WTC11 (cell line): ENCODE data around the gene TRIM58. TPM values are rescaled to one million over a fixed set of nuclear protein-coding genes. Genes with fewer than 3 reads are reported as not detected.

Experiments used
- ATAC-seq: fragments of 200-7000 bp; cut with Tn5 transposase; 2 replicates; pipeline ENCODE4 v1.10.0; 2021; ENCODE audit warnings: mild to moderate bottlenecking, moderate library complexity
- CTCF ChIA-PET: fragments of 300-600 bp; sonication (Branson Sonifier 250); formaldehyde crosslinking; loops from one replicate; lab custom pipeline; 2021; ENCODE audit warnings: antibody characterized with exemption; lab: Charles Lee
- POLR2A ChIA-PET: fragments of 350-600 bp; sonication (Branson Sonifier 250); formaldehyde crosslinking; loops from one replicate; lab custom pipeline; 2021; ENCODE audit warnings: antibody characterized with exemption; lab: Charles Lee
- DNase-seq: peaks from one replicate; pipeline ENCODE4 v3.0.0; 2021; ENCODE audit warnings: low spot score
- H3K27ac Mint-ChIP-seq: 2 replicates; pipeline ENCODE4 v1.8.0; 2021; ENCODE audit warnings: mixed read lengths
- H3K27me3 Mint-ChIP-seq: 2 replicates; pipeline ENCODE4 v1.8.0; 2021; ENCODE audit warnings: low read depth, mild to moderate bottlenecking, moderate library complexity, mixed read lengths
- H3K36me3 Mint-ChIP-seq: 2 replicates; pipeline ENCODE4 v1.8.0; 2021; ENCODE audit warnings: mixed read lengths
- H3K4me1 Mint-ChIP-seq: 2 replicates; pipeline ENCODE4 v1.8.0; 2022; ENCODE audit warnings: mixed read lengths
- H3K4me3 Mint-ChIP-seq: 2 replicates; pipeline ENCODE4 v1.8.0; 2021; ENCODE audit warnings: mild to moderate bottlenecking, moderate library complexity, mixed read lengths
- H3K9me3 Mint-ChIP-seq: 2 replicates; pipeline ENCODE4 v1.8.0; 2021; ENCODE audit warnings: mixed read lengths
- EMX1 ChIP-seq: fragments of 250-450 bp; sonication (Bioruptor Pico); IDR thresholded peaks from 2 replicates; pipeline ENCODE4 v1.8.0; 2021; ENCODE audit warnings: mild to moderate bottlenecking
- ESRRA ChIP-seq: sonication (generic); formaldehyde crosslinking; IDR thresholded peaks from 2 replicates; pipeline ENCODE4 v1.8.1; 2022; ENCODE audit warnings: mild to moderate bottlenecking, missing genetic modification reagents, borderline replicate concordance
- ETV6 ChIP-seq: sonication (generic); formaldehyde crosslinking; IDR thresholded peaks from 2 replicates; pipeline ENCODE4 v1.8.1; 2022; ENCODE audit warnings: mild to moderate bottlenecking, missing genetic modification reagents
- FOXP1 ChIP-seq: sonication (generic); formaldehyde crosslinking; IDR thresholded peaks from 2 replicates; pipeline ENCODE4 v1.8.0; 2022; ENCODE audit warnings: missing genetic modification reagents, mild to moderate bottlenecking, moderate library complexity, borderline replicate concordance
- HMGA2 ChIP-seq: fragments of 250-450 bp; sonication (Bioruptor Pico); IDR thresholded peaks from 2 replicates; pipeline ENCODE4 v1.4.0; 2021; ENCODE audit warnings: mild to moderate bottlenecking, moderate library complexity
- PRRX2 ChIP-seq: fragments of 250-450 bp; sonication (Bioruptor Pico); IDR thresholded peaks from 2 replicates; pipeline ENCODE4 v1.8.0; 2021; ENCODE audit warnings: mild to moderate bottlenecking
- SMAD3 ChIP-seq: sonication (generic); formaldehyde crosslinking; IDR thresholded peaks from 2 replicates; pipeline ENCODE4 v1.8.0; 2022; ENCODE audit warnings: missing genetic modification reagents, mild to moderate bottlenecking, borderline replicate concordance
- TEAD1 ChIP-seq: sonication (generic); formaldehyde crosslinking; IDR thresholded peaks from 2 replicates; pipeline ENCODE4 v1.8.0; 2022; ENCODE audit warnings: mild to moderate bottlenecking, missing genetic modification reagents
- ZNF263 ChIP-seq: sonication (generic); formaldehyde crosslinking; IDR thresholded peaks from 2 replicates; pipeline ENCODE4 v1.8.1; 2022; ENCODE audit warnings: low read depth, mild to moderate bottlenecking, moderate library complexity, missing genetic modification reagents
- ZNF423 ChIP-seq: fragments of 250-450 bp; sonication (Bioruptor Pico); IDR thresholded peaks from 2 replicates; pipeline ENCODE4 v2.1.2; 2022; ENCODE audit warnings: mild to moderate bottlenecking, moderate library complexity
- total RNA-seq: library from RNA; stranded (reverse); gene quantifications from 3 replicates; pipeline ENCODE4 v1.2.3, GENCODE V29; 2021
- TF ChIP-seq, protein P1 (sequence below): sonication (generic); formaldehyde crosslinking; IDR thresholded peaks from 2 replicates; pipeline ENCODE4 v1.8.0; 2023; ENCODE audit warnings: missing genetic modification reagents, mild to moderate bottlenecking, borderline replicate concordance
- TF ChIP-seq, protein P2 (sequence below): sonication (generic); formaldehyde crosslinking; IDR thresholded peaks from 2 replicates; pipeline ENCODE4 v1.8.1; 2023; ENCODE audit warnings: mild to moderate bottlenecking, moderate library complexity, missing genetic modification reagents
- TF ChIP-seq, protein P3 (sequence below): sonication (generic); formaldehyde crosslinking; IDR thresholded peaks from 2 replicates; pipeline ENCODE4 v1.8.1; 2022; ENCODE audit warnings: missing genetic modification reagents, borderline replicate concordance
- TF ChIP-seq, protein P4 (sequence below): fragments of 250-450 bp; sonication (Bioruptor Pico); IDR thresholded peaks from 2 replicates; pipeline ENCODE4 v2.1.2; 2022; ENCODE audit warnings: mild to moderate bottlenecking, moderate library complexity
- TF ChIP-seq, protein P5 (sequence below): sonication (generic); formaldehyde crosslinking; IDR thresholded peaks from 2 replicates; pipeline ENCODE4 v1.8.1; 2023; ENCODE audit warnings: mild to moderate bottlenecking, missing genetic modification reagents, borderline replicate concordance
- TF ChIP-seq, protein P6 (sequence below): sonication (generic); formaldehyde crosslinking; IDR thresholded peaks from 2 replicates; pipeline ENCODE4 v1.8.1; 2023; ENCODE audit warnings: mild to moderate bottlenecking, missing genetic modification reagents, moderate library complexity

TRIM58 gene
- total RNA-seq, 1 experiment from 2014 or later: 1.0 TPM

DNA sequence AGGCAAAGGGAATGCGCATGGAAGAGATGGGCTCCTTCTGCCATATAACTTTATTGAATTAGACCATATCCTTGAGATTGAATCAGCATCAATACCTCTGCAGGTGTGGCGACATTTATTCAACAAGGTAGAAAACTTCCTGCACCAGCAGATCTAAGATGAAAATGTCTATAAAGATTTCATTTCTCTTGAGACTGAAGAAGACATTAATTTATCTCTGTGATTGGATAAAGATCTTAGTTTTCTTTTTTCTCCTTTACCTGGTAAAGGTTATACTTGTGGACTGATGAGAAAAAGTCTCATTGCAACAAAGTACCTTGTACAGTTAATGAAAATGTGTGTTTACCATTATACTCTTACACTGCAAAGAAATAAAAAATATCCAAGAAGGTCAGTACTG lies 63.0 kb downstream of the TRIM58 start, which contains the start of gene OR2T8:
TSS of gene OR2T8 (plus strand) at position 301 of the 400 bp plus-strand sequence. CDS start 766 bp downstream, outside the sequence.
- no peak for DNase-seq
- peaks cover 44% of the 10 kb centered on the region for H3K9me3 Mint-ChIP-seq
- H3K27me3 Mint-ChIP-seq: peaks cover 3% of the 10 kb centered on the region
- no peak within 1 kb of the TSS for H3K27ac Mint-ChIP-seq
- no peak for ATAC-seq
- CTCF ChIA-PET: no interaction called here
- H3K4me3 Mint-ChIP-seq: no peak within 1 kb of the TSS
- POLR2A ChIA-PET: no interaction called here
- H3K4me1 Mint-ChIP-seq: 0 out of 2 replicates have a peak, but pooled peaks cover 3% of the 10 kb centered on the region
- TF ChIP-seq PRRX2 (CRISPR knock-in tag) (no peak), HMGA2 (no peak), FOXP1 (no peak), SMAD3 (CRISPR knock-in tag) (no peak), ZNF423 (CRISPR knock-in tag) (no peak), ZNF263 (CRISPR knock-in tag) (no peak), EMX1 (CRISPR knock-in tag) (no peak), ESRRA (CRISPR knock-in tag) (no peak), ETV6 (CRISPR knock-in tag) (no peak), TEAD1 (no peak)
- TF ChIP-seq, protein P1, sequence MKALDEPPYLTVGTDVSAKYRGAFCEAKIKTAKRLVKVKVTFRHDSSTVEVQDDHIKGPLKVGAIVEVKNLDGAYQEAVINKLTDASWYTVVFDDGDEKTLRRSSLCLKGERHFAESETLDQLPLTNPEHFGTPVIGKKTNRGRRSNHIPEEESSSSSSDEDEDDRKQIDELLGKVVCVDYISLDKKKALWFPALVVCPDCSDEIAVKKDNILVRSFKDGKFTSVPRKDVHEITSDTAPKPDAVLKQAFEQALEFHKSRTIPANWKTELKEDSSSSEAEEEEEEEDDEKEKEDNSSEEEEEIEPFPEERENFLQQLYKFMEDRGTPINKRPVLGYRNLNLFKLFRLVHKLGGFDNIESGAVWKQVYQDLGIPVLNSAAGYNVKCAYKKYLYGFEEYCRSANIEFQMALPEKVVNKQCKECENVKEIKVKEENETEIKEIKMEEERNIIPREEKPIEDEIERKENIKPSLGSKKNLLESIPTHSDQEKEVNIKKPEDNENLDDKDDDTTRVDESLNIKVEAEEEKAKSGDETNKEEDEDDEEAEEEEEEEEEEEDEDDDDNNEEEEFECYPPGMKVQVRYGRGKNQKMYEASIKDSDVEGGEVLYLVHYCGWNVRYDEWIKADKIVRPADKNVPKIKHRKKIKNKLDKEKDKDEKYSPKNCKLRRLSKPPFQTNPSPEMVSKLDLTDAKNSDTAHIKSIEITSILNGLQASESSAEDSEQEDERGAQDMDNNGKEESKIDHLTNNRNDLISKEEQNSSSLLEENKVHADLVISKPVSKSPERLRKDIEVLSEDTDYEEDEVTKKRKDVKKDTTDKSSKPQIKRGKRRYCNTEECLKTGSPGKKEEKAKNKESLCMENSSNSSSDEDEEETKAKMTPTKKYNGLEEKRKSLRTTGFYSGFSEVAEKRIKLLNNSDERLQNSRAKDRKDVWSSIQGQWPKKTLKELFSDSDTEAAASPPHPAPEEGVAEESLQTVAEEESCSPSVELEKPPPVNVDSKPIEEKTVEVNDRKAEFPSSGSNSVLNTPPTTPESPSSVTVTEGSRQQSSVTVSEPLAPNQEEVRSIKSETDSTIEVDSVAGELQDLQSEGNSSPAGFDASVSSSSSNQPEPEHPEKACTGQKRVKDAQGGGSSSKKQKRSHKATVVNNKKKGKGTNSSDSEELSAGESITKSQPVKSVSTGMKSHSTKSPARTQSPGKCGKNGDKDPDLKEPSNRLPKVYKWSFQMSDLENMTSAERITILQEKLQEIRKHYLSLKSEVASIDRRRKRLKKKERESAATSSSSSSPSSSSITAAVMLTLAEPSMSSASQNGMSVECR (CRISPR knock-in tag): no peak
- TF ChIP-seq, protein P2, sequence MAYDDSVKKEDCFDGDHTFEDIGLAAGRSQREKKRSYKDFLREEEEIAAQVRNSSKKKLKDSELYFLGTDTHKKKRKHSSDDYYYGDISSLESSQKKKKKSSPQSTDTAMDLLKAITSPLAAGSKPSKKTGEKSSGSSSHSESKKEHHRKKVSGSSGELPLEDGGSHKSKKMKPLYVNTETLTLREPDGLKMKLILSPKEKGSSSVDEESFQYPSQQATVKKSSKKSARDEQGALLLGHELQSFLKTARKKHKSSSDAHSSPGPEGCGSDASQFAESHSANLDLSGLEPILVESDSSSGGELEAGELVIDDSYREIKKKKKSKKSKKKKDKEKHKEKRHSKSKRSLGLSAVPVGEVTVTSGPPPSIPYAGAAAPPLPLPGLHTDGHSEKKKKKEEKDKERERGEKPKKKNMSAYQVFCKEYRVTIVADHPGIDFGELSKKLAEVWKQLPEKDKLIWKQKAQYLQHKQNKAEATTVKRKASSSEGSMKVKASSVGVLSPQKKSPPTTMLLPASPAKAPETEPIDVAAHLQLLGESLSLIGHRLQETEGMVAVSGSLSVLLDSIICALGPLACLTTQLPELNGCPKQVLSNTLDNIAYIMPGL: no peak
- TF ChIP-seq, protein P3, sequence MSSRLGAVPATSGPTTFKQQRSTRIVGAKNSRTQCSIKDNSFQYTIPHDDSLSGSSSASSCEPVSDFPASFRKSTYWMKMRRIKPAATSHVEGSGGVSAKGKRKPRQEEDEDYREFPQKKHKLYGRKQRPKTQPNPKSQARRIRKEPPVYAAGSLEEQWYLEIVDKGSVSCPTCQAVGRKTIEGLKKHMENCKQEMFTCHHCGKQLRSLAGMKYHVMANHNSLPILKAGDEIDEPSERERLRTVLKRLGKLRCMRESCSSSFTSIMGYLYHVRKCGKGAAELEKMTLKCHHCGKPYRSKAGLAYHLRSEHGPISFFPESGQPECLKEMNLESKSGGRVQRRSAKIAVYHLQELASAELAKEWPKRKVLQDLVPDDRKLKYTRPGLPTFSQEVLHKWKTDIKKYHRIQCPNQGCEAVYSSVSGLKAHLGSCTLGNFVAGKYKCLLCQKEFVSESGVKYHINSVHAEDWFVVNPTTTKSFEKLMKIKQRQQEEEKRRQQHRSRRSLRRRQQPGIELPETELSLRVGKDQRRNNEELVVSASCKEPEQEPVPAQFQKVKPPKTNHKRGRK: no peak
- TF ChIP-seq, protein P4, sequence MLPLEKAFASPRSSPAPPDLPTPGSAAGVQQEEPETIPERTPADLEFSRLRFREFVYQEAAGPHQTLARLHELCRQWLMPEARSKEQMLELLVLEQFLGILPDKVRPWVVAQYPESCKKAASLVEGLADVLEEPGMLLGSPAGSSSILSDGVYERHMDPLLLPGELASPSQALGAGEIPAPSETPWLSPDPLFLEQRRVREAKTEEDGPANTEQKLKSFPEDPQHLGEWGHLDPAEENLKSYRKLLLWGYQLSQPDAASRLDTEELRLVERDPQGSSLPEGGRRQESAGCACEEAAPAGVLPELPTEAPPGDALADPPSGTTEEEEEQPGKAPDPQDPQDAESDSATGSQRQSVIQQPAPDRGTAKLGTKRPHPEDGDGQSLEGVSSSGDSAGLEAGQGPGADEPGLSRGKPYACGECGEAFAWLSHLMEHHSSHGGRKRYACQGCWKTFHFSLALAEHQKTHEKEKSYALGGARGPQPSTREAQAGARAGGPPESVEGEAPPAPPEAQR (CRISPR knock-in tag): no peak
- TF ChIP-seq, protein P5, sequence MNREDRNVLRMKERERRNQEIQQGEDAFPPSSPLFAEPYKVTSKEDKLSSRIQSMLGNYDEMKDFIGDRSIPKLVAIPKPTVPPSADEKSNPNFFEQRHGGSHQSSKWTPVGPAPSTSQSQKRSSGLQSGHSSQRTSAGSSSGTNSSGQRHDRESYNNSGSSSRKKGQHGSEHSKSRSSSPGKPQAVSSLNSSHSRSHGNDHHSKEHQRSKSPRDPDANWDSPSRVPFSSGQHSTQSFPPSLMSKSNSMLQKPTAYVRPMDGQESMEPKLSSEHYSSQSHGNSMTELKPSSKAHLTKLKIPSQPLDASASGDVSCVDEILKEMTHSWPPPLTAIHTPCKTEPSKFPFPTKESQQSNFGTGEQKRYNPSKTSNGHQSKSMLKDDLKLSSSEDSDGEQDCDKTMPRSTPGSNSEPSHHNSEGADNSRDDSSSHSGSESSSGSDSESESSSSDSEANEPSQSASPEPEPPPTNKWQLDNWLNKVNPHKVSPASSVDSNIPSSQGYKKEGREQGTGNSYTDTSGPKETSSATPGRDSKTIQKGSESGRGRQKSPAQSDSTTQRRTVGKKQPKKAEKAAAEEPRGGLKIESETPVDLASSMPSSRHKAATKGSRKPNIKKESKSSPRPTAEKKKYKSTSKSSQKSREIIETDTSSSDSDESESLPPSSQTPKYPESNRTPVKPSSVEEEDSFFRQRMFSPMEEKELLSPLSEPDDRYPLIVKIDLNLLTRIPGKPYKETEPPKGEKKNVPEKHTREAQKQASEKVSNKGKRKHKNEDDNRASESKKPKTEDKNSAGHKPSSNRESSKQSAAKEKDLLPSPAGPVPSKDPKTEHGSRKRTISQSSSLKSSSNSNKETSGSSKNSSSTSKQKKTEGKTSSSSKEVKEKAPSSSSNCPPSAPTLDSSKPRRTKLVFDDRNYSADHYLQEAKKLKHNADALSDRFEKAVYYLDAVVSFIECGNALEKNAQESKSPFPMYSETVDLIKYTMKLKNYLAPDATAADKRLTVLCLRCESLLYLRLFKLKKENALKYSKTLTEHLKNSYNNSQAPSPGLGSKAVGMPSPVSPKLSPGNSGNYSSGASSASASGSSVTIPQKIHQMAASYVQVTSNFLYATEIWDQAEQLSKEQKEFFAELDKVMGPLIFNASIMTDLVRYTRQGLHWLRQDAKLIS (CRISPR knock-in tag): no peak
- TF ChIP-seq, protein P6, sequence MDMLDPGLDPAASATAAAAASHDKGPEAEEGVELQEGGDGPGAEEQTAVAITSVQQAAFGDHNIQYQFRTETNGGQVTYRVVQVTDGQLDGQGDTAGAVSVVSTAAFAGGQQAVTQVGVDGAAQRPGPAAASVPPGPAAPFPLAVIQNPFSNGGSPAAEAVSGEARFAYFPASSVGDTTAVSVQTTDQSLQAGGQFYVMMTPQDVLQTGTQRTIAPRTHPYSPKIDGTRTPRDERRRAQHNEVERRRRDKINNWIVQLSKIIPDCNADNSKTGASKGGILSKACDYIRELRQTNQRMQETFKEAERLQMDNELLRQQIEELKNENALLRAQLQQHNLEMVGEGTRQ (CRISPR knock-in tag): no peak
- peaks cover 14% of the 10 kb centered on the region; the same call in 1 of the 2 replicates for H3K36me3 Mint-ChIP-seq
